ENCODE measurements around the gene NUDT13. TPM values are rescaled to one million over a fixed set of nuclear protein-coding genes. Genes with fewer than 3 reads are reported as not detected.

Gene NUDT13
- total and polyA plus RNA-seq, 9 donors: 0.86 to 2.6 (median 1.7) TPM

DNA sequence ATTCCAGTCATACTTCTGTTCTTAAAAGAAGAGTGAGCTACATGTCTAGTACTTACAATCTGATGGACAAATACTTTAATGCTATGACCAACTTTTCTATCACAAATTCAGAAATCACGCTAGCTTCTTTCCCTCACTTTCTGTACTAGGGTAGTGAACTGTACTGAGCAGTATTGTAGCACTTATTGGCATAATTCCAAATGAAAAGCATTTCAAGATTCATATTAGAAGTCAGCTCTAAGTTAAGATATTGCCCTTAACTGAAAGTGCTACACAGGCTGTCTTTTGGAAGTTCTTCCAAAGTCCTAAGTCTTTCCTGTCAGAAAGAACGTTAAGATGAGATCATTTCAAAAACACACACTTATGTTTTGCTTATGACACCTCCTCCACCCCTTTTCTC lies 27.0 kb upstream of the NUDT13 start:
- no peaks in the 10 kb centered on the region for H3K9me3 ChIP-seq
- peaks cover 1% of the 10 kb centered on the region for H3K4me1 ChIP-seq (ENCODE audit: insufficient read depth)
- TF ChIP-seq, protein P1, sequence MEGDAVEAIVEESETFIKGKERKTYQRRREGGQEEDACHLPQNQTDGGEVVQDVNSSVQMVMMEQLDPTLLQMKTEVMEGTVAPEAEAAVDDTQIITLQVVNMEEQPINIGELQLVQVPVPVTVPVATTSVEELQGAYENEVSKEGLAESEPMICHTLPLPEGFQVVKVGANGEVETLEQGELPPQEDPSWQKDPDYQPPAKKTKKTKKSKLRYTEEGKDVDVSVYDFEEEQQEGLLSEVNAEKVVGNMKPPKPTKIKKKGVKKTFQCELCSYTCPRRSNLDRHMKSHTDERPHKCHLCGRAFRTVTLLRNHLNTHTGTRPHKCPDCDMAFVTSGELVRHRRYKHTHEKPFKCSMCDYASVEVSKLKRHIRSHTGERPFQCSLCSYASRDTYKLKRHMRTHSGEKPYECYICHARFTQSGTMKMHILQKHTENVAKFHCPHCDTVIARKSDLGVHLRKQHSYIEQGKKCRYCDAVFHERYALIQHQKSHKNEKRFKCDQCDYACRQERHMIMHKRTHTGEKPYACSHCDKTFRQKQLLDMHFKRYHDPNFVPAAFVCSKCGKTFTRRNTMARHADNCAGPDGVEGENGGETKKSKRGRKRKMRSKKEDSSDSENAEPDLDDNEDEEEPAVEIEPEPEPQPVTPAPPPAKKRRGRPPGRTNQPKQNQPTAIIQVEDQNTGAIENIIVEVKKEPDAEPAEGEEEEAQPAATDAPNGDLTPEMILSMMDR (IDR thresholded peaks at IDR 0.05): no peak
- TF ChIP-seq EP300 (IDR thresholded peaks at IDR 0.05) (no peak), POLR2A (IDR thresholded peaks at IDR 0.05) (no peak)
- no peak overlapping the region for H3K27ac ChIP-seq
- H3K36me3 ChIP-seq: no peaks in the 10 kb centered on the region
- DNase-seq: no peak
- 11 to 18% (median 17%) methylated on average over 2 of the region's 2 CpGs for WGBS, 3 donors
- intact Hi-C loops (cut with DNase I): no loop called here
- no peak overlapping the region for H3K4me3 ChIP-seq
- H3K27me3 ChIP-seq: no peaks in the 10 kb centered on the region

DNA sequence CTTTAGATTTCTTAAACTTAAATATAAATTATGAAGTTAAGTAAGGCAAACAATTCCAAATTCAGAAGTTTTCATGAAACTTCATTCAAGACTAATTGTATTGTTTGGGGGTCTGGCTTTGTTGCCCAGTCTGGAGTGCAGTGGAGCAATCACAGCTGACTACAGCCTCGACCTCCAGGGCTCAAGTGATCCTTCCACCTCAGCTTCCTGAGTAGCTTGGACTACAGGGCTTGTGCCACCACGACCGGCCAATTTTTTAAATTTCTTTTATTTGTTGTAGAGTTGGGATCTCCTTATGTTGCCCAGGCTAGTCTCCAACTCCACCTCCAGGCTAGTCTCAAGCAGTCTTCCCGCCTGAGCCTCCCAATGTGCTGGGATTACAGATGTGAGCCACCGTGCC lies 26.0 kb upstream of the NUDT13 start:
- Histone ChIP-seq H3K27me3 (no peaks in the 10 kb centered on the region), H3K9me3 (no peaks in the 10 kb centered on the region), H3K27ac (no peak overlapping the region), H3K4me3 (no peak overlapping the region), H3K4me1 (ENCODE audit: insufficient read depth) (peaks cover 1% of the 10 kb centered on the region), H3K36me3 (no peaks in the 10 kb centered on the region)
- 82 to 86% (median 83%) methylated on average over 5 of the region's 5 CpGs for WGBS, 3 donors
- TF ChIP-seq, protein P1 (IDR thresholded peaks at IDR 0.05): no peak
- TF ChIP-seq EP300 (IDR thresholded peaks at IDR 0.05): no peak
- TF ChIP-seq POLR2A (IDR thresholded peaks at IDR 0.05): no peak
- intact Hi-C loops (cut with DNase I): no loop called here
- no peak for DNase-seq

DNA sequence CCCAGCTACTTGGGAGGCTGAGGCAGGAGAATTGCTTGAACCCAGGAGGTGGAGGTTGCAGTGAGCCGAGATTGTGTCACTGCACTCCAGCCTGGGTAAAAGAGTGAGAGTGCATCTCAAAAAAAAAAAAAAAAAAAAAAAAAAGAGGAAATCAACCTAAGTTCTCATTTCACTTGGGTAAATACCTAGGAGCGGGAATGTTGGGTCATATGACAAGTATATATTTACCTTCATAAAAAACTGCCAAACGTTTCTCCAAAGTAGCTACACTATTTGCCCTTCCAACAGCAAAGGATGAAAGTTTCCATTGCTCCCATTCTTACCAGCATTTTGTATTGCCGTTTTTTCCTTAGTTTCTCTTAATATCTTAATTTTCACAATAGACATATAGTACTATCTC lies 23.4 kb upstream of the NUDT13 start:
- Histone ChIP-seq H3K27ac (no peak overlapping the region), H3K27me3 (no peaks in the 10 kb centered on the region), H3K4me1 (ENCODE audit: insufficient read depth) (peaks cover 3% of the 10 kb centered on the region), H3K4me3 (no peak overlapping the region), H3K36me3 (no peaks in the 10 kb centered on the region), H3K9me3 (no peaks in the 10 kb centered on the region)
- TF ChIP-seq, protein P1 (IDR thresholded peaks at IDR 0.05): no peak
- no peak for TF ChIP-seq POLR2A (IDR thresholded peaks at IDR 0.05)
- TF ChIP-seq EP300 (IDR thresholded peaks at IDR 0.05): no peak
- intact Hi-C loops (cut with DNase I): no loop called here
- DNase-seq: no peak
- 87 to 88% (median 87%) methylated on average over 4 of the region's 4 CpGs for WGBS, 3 donors

DNA sequence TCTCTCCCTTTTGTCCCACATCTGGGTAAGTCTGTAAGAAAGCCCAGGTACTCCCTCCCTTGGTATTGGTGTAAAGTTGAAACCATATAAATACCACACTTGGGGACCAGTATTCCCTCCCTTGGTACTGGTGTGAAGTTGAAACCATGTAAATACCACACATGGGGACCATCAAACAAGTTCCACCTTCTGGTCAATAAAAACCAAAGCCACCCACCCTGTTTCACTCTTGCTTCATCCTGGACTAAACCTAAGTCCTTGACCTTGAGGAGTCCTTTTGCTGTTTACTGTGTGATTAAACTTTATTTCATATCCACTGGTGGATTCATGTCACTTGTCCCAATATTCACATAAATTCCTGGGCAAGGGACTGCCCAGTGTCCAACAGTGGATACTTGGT lies 22.0 kb upstream of the NUDT13 start:
- TF ChIP-seq EP300 (IDR thresholded peaks at IDR 0.05) (no peak), POLR2A (IDR thresholded peaks at IDR 0.05) (no peak)
- TF ChIP-seq, protein P1 (IDR thresholded peaks at IDR 0.05): no peak
- H3K36me3 ChIP-seq: no peaks in the 10 kb centered on the region
- no peak for DNase-seq
- peaks cover 4% of the 10 kb centered on the region for H3K4me1 ChIP-seq (ENCODE audit: insufficient read depth)
- H3K27ac ChIP-seq: no peak overlapping the region
- intact Hi-C loops (cut with DNase I): no loop called here
- H3K4me3 ChIP-seq: no peak overlapping the region
- H3K27me3 ChIP-seq: no peaks in the 10 kb centered on the region
- no peaks in the 10 kb centered on the region for H3K9me3 ChIP-seq

DNA sequence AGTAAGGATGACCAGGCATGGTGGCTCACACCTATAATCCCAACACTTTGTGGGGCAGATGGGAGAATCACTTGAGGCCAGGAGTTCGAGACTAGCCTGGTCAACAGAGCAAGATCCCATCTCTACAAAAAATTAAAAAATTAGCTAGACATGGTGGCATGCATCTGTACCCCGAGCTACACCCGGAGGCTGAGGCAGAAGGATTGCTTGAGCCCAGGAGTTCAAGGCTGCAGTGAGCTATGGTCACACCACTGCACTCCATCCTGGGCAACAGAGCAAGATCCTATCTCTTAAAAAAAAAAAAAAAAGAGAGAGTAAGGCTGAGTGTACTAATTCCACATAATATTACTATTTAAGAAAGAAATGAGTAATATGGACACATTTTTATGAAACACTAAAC lies 17.4 kb upstream of the NUDT13 start:
- Histone ChIP-seq H3K9me3 (no peaks in the 10 kb centered on the region), H3K27ac (no peak overlapping the region), H3K4me1 (ENCODE audit: insufficient read depth) (peaks cover 7% of the 10 kb centered on the region), H3K4me3 (no peak overlapping the region), H3K27me3 (no peaks in the 10 kb centered on the region), H3K36me3 (no peaks in the 10 kb centered on the region)
- WGBS, 3 donors: 93 to 95% (median 94%) methylated on average over 3 of the region's 3 CpGs
- no peak for TF ChIP-seq EP300 (IDR thresholded peaks at IDR 0.05)
- TF ChIP-seq POLR2A (IDR thresholded peaks at IDR 0.05): no peak
- TF ChIP-seq, protein P1 (IDR thresholded peaks at IDR 0.05): no peak
- DNase-seq: no peak
- intact Hi-C loops (cut with DNase I): no loop called here
